Metanephros (tissue), 2 donors: ENCODE measurements around the gene NSUN7. TPM values are rescaled to one million over a fixed set of nuclear protein-coding genes. Genes with fewer than 3 reads are reported as not detected.

Experiments
- small RNA-seq: library from RNA; depleted of rRNA; stranded (forward); fragments of <200 nt; gene quantifications from one replicate; pipeline ENCODE3, GENCODE V24; 2014; ENCODE audit warnings: low replicate concordance
- total RNA-seq: library from RNA; depleted of rRNA; stranded (reverse); fragments of >200 nt; gene quantifications from one replicate; pipeline ENCODE4 v1.2.3, GENCODE V29; 2014

Gene NSUN7, protein sequence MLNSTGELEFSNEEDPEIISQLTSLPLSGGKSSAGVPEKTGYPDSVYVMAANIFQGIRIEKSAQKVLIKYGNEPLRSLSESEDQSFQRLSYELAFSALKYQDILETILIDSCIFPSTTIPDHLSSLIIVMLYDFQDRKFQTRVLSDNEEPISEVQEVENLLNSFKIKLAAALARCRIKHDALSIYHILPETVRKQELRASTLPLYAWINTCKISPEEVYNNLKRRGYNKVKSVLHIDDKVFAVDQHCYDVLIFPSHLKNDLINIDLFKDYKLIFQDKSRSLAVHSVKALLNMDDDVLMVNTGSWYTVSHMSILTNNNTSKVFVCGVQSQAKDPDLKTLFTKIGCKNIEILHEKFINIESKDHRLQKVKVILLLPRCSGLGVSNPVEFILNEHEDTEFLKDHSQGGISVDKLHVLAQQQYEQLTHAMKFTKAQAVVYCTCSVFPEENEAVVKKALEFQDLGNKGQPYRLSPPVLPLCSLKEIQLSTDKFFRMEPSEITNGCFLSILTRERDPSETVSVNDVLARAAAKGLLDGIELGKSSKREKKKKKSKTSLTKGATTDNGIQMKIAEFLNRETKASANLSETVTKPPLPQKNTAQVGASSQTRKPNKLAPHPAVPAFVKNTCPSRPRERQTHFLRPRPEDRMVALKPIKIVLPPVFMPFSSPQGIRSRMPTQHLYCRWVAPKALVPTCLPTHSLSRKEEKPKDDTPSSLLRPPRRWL
- 13.3 TPM for total RNA-seq

DNA sequence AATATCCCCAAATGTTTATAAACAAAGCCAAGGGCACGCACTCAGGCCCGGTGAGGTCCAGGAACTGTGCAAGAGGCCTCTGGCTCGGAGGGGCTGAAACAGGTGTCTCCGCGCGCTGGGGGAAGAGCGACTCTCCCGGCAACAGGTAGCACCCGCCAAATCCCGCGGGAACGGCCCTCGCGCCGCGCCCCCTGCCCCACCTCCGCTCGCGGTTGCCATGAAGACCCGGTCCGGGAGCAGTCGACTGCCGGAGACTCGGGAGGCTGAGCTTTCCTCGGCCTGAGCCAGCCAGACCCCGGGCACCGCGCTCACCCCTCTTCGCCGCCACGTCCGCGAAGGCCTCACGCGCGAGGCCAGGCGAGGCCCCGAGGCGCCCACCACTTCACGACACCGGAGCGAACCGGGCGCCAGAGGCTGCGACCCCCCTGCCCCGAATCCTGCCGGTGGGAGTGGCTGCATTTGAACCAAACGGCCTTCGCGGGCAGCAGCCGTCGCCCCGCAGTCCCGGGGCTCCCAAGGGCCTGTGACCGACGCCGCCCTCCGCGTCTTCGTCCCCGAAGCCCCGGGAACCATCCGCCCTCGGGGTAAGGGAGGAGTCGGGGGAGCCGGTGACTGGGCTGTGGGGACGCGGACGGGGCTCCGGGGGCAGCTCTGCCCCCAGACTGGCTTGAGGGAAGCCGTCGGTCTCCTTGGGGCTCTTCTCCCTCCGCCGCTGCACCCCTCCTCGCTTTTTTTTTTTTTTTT is at the start of gene NSUN7:
NSUN7 (plus strand) TSS at position 239 of the 744 bp plus-strand sequence. CDS start 739 bp downstream, outside the sequence.

Small RNA genes lying within 50 kb of the gene (small RNA-seq; reads per million reads assigned to genes)
- not detected for gene RF00019

Other genes with a start within 250 kb of the NSUN7 start
- 115 TPM for gene RBM47, start 120.1 kb upstream of the NSUN7 start, total RNA-seq